Caki2 (cell line): ENCODE data around the gene KRTAP5-8. TPM values are rescaled to one million over a fixed set of nuclear protein-coding genes. Genes with fewer than 3 reads are reported as not detected.
"Not testable (repeated sequence)": the region's sequence is repeated elsewhere in the genome, so short reads cannot be mapped to it uniquely, and the experiment has no call there.

Experiments used
- DNase-seq: peaks from one replicate; pipeline ENCODE4 v3.0.0-alpha.2; 2015; ENCODE audit warnings: low read depth
- in situ Hi-C: cut with HindIII; loops from 2 replicates; pipeline ENCODE4 v1.10.0; 2016; ENCODE audit warnings: low sequenced_read_pairs, low pct_unique_long_range_greater_than_20kb, mixed read lengths
- total RNA-seq: library from RNA; depleted of rRNA; stranded (reverse); fragments of >200 nt; shearing (Covaris generic); gene quantifications from 2 replicates; pipeline ENCODE4 v1.2.3, GENCODE V29; 2014; ENCODE audit warnings: low replicate concordance

Gene KRTAP5-8
- total RNA-seq, 1 experiment from 2014 or later, result not detected

DNA sequence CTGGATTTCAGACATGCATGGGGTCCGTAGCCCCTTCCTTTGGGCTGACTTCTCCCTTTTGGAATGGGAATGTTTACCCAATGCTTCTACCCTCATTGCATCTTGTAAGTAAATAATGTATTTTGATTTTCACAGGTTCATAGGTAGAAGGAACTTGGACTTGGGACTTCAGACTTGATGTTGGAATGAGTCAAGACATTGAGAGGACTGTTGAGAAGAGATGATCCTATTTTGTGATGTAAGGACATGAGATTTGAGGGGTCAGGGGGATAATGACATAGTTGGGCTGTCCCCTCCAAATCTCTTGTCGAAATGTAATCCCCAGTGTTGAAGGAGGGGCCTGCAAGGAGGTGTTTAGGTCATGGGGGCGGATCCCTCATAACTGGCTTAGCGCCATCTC, 26.6 kb downstream of the KRTAP5-8 start:
- in situ Hi-C loops, result no loop called here
- DNase-seq, result no peak

DNA sequence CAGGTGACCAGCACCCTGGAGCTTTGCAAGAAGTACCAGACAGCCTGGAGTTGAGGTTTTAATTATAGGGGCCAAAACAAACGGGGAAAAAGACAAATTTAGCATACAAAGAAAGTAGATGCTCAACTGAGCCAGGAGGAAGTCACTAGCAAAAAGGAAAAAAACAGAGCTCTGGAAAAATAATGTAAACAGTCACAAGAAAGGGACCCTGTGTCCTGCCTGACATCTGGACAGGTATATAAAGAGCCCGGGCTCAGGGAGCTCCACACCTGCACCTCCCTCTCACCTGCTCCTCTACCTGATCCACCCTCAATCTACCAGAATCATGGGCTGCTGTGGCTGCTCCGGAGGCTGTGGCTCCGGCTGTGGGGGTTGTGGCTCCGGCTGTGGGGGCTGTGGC, 27.4 kb downstream of the KRTAP5-8 start, which contains the start of gene KRTAP5-10:
KRTAP5-10 (plus strand) TSS at position 301 of the 400 bp plus-strand sequence; CDS start at position 326, 25 bp downstream.
- in situ Hi-C loops, result no loop called here
- DNase-seq, result no peak

DNA sequence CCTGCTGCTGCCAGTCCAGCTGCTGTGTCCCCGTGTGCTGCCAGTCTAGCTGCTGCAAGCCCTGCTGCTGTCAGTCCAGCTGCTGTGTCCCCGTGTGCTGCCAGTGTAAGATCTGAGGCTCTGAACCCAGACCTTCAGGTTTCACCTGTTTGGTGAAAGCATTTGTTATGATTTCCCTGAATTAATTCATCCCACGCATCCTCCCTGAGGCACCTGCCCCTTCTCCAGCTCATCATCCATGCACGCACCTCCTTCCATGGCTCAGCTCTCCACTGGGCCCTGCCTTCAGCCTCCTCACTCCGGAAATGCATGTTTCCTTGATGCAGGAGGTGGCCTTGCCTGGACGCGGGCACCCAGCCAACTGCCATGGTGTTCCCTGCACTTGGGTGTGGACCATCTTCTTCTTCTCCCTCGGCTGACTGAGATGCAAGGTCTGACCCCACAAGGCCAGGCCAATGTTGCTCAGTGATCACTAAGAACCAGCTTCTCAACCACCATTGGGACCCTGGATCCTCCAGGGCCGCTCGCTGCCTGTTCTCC, 28.3 kb downstream of the KRTAP5-8 start:
- in situ Hi-C loops, result no loop called here
- DNase-seq, result no peak

DNA sequence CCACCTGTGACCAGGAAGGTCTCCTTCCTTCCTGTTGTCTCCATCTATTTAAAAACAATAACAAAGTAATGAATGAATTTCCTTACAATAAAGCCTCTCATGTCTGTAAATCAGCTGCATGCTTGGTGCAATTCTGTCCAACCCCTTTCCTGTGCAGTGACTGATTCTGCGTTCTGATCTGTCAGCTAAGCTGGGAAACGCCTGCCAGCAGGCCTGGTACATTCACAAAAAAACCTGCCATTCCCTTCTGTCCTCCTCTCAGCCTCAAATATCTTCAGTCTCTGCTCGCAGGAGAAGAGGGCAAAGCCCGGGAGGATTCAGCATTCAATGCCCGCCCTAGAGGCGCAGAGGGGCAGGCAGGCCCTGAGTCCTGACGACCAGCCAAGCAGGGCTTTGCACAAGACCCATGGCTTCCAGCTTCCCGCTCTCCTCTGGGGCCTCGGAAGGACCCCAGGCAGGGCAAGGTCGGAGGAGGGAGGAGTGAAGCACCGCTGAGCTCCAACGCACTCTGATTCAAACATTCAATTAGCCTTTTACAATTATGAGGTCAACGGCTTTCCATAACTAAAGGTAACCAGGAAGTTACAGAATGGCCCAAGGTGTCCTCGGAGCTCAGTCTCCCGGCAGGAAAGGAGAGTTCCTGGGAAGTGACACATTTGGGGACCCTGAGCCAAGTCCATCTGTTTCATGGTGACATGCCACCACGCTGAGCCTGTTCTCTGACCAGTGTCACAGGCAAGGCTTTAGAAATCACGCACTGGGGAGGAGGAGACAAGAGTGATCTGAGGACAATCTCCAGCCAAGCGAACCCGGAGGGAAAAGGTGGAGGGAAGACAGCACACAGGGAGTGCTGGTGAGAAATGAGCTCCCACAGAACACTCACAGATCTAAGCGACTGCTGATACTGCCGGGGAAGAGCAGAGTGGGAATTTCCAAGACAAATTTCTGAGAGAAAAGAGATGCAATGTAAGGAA, 29.1 kb downstream of the KRTAP5-8 start:
- in situ Hi-C loops, DNase-seq: not testable (repeated sequence)

DNA sequence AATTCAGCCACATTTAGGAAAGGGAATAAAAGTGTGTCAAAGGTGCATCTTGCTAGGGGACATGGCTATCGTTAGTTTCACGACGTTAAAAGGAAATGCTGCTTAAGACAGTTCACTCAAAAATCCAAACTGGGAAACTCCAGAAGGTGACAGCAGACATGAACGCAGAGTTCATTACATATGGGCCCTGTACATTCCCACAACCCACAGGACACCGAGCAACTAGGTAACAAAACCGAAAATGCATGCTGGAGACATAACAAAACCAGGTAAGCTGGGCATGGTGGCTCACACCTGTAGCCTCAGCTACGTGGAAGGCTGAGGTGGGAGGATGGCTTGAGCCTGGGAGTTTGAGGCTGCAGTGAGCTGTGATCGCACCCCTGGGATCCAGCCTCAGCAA, 29.8 kb downstream of the KRTAP5-8 start:
- DNase-seq, in situ Hi-C loops: not testable (repeated sequence)

DNA sequence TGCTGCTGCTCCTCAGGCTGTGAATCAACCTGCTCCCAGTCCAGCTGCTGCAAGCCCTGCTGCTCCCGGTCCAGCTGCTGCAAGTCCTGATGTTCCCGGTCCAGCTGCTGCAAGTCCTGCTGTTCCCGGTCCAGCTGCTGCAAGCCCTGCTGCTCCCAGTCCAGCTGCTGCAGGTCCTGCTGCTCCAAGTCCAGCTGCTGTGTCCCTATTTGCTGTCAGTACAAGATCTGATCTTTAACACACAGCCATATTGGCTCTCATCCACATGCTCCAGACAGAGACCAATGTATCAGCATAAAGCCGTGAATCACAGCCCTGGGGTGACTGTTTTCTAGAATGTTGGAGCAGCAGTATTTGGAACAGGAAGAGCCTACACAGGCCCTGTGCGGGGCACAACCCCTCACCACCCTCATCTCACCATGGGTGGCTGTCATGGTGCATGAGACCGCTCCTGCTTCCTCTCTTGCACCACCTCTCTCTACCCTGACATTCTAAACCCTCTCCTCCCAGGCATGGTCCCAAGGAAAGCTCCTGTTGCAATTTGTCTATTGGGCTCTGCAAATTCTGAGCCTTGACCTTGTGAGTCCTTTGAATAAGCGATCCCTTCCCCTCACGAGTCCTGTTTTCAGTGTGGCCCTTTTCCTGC, 31.0 kb downstream of the KRTAP5-8 start:
- no peak for DNase-seq
- in situ Hi-C loops, result no loop called here

DNA sequence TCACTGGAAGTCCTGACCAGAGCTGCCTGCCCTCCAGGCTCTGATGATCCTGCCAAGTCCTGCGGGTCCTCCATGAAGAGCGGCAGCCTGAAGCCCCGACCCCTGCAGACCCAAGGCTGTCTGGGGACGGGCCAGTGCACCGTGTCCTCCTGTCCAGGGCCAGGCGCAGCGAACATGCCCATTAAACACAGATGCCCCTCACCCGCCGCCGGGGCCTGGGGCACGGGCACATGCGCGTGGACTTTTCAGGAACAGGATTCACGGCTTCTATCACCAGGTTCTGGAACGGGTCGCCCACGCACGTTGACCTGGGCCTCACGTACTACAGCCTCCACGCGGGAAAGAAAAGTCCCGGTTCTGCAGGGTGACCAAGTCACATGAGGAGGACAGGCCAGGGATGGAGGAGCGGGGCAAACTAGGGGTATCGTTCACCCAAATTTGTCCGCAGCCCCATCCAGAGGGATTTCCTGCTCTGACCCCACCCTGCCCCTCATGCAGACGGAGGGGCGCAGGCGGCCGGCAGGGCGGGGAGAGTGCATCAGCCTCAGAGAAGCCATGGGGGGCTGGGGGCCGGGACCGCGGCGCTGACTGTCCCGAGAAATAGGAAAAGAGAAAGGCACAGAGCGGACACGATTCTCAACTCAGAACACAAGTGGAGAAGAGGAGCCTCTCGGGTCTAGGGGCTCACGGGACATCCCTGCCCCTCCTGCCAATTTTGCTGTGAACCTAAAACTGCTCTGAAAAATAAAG, 33.5 kb downstream of the KRTAP5-8 start:
- DNase-seq, in situ Hi-C loops: not testable (repeated sequence)

DNA sequence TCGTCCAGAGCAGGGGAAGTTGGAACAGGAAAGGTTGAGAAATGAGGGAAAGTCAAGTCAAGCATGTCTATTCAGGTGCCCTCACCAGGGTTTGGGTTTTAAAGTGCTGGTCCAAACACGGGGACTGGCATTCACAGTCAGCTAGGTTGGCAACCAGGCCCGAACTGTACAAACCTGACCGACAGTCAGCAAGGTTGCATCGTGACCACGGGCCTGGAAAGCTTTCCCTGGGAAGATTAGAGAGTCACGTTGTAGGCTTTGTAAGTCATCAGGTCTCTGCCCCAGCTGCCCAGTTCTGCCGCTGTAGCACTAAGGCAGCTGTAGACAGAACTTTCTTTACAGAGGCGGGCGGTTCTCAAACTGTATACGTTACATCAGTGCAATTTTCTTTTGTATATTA, 35.0 kb downstream of the KRTAP5-8 start:
- DNase-seq, result no peak
- in situ Hi-C loops, result no loop called here

DNA sequence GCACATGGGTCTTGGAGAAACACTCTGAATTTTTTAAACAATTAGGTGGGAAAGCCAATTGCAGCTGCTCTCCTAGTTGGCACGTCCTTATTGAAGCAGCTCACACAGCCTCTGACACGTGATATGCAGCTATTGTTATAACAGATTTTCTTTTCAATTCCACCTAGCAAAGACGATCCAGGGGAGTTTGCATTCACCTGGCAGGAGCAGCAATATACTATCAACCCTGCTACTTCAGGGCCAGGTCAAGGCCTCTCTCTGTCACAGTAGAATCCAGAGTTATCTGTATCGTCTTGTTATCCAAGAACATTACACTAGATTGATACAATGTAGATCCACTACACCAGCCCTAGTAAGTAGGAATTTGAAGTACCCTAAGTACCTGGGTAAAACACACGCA, 36.6 kb downstream of the KRTAP5-8 start:
- in situ Hi-C loops, result no loop called here
- DNase-seq, result no peak

DNA sequence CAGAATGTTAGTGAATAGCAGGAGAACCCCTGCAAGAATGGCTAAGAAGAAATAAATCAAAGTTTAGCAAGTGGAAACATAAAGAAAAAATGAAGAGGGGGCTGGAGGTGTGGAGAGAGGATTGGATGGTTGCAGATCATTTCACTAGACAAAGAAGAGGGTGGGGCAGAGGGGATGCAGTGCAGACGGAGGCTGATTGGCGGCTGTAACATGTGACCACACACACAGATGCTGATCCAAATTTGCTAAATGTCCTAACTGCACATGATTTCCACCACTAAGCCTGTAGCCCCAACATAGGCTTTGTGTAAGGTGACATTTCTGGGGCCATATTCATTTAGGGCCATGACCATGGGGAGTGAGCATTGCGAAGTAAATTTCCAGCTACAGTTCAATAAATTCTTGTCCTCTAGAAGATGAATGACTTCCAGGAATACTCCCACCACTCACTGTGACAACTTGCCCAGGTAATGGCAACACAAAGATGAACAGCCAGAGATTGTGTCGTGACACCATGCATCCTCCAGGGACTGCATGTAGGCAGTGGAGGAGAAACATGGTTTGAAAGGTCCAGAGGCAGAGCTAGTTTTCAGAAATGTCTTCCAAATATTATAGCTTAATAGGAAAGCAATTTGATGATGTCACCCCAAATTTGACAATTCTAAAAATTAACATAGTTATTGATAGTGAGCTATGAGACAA, 38.0 kb downstream of the KRTAP5-8 start:
- no peak for DNase-seq
- in situ Hi-C loops, result no loop called here

DNA sequence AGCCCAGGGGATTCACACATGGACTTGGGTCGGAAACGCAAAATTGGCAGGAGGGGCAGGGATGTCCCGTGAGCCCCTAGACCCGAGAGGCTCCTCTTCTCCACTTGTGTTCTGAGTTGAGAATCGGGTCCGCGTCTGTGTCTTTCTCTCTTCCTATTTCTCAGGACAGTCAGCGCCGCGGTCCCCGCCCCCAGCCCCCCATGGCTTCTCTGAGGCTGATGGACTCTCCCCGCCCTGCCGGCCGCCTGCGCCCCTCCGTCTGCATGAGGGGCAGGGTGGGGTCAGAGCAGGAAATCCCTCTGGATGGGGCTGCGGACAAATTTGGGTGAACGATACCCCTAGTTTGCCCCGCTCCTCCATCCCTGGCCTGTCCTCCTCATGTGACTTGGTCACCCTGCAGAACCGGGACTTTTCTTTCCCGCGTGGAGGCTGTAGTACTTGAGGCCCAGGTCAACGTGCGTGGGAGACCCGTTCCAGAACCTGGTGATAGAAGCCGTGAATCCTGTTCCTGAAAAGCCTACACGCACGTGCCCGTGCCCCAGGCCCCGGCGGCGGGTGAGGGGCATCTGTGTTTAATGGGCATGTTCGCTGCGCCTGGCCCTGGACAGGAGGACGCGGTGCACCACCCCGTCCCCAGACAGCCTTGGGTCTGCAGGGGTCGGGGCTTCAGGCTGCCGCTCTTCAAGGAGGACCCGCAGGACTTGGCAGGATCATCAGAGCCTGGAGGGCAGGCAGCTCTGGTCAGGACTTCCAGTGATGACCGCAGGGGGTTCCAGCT, 39.1 kb downstream of the KRTAP5-8 start:
- in situ Hi-C loops, DNase-seq: not testable (repeated sequence)

DNA sequence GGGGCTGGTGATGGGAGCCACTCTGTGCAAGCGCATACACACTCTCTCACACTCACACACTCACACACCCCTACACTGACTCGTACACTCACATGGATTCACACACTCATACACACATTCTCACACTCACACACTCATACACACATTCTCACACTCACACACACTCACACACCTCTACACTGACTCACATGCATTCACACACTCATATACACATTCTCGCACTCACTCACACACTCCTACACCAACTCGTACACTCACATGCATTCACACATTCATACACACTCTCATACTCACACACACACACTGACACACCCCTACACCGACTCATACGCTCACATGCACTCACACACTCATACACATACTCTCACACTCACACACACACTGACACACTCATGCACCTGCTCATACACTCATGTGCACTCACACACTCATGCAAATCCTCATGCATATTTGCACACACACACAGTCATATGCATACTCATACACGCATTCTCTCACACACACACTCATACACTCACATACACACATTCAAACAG, 39.7 kb downstream of the KRTAP5-8 start:
- in situ Hi-C loops, result no loop called here
- DNase-seq, result no peak

DNA sequence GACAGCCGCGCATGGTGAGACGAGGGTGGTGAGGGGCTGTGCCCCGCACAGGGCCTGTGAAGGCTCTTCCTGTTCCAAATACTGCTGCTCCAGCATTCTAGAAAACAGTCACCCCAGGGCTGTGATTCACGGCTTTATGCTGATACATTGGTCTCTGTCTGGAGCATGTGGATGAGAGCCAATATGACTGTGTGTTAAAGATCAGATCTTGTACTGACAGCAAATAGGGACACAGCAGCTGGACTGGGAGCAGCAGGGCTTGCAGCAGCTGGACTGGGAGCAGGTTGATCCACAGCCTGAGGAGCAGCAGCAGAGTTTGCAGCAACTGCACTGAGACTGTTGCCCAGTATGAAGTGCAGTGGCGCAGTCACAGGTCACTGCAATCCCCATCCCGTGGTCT, 41.7 kb downstream of the KRTAP5-8 start:
- in situ Hi-C loops, DNase-seq: not testable (repeated sequence)

DNA sequence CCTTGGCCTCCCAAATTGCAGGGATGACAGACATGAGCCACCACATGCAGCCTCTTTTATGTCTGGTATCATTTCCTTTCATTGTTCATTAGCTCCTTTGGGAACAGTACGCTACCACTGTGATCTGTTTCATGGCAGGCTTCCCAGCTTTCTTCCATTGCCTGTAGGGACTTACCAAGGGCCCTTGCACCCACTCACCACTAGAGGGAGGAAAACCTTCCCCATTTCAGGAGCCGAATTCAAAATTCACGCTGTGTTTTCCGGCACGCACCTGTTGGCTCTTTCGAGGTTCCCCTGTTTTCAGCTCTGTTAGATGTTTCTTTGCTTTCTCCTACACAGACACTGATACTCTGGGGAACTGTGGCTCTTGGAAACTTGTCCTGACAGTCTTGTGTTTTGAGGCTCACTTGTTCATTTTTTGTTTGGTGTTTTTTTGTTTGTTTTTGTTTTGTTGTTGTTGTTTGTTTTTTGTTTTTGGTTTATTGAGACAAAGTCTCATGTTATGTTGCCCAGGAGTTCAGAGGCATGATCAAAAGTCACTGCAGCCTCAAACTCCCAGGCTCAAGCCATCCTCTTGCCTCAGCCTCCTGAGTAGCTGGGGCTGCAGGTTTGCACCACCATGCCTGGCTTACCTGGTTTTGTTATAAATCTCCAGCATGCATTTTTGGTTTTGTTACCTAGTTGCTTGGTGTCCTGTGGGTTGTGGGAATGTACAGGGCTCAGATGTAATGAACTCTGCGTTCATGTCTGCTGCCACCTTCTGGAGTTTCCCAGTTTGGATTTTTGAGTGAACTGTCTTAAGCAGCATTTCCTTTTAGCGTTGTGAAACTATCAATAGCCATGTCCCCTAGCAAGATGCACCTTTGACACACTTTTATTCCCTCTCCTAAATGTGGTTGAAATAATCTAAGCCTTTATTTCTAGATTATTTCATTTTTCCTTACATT, 42.5 kb downstream of the KRTAP5-8 start:
- DNase-seq, result peak; percentile 44

DNA sequence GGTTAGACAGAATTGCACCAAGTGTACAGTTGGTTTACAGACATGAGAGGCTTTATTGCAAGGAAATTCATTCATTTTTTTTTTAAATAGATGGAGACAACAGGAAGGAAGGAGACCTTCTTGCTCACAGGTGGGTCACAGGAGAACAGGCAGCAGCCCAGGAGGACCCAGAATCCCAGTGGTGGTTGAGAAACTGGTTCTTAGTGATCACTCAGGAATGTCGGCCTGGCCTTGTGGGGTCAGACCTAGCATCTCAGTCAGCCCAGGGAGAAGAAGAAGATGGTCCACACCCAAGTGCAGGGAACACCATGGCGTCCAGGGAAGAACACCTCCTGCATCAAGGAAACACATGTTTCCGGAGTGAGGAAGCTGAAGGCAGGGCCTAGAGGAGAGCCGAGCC, 44.0 kb downstream of the KRTAP5-8 start:
- in situ Hi-C loops, result no loop called here
- no peak for DNase-seq

More for the DNA sequence above, 42.5 kb downstream of the KRTAP5-8 start:
- in situ Hi-C loops, result no loop called here
